Measurements from ENCODE around the gene BICD1.

DNA sequence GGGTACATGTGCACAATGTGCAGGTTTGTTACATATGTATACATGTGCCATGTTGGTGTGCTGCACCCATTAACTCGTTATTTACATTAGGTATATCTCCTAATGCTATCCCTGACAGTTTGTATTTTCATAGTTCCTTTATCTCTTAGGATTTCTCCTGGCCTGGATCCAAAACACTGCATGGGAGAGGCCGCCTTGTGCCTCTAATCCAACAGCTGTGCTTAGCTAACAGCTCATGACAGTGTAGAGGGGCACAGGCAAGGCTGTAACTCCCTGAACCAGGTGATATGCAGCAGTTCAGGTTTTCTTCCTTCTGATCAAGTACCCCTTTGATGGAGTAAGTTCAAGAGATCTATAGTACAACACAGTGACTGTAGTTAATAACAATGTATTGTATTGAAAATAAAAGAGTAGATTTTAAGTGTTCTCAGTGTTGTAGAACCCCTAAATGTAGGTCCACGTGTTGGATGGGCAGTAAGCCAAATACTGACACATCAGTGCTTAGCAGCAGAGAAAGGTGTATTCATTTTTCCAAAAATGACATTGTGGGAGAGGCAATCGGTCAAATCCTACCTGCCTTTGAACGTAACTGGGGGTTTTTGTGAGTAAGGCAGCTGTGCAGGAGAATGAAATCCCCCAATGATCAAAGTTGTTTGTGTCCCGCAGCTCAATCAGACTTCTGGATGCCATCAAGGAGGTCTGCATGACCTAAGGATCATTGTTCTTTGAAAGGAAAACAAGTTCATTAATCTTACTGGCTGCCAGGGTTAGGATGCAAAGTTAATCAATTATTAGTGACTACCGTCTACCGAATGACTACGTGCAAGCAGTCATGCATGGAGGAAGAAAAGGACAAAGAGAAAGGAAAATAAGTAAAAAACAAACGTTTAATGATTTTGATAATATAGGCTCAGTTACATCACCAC lies 203.4 kb downstream of the BICD1 start:
- TF ChIP-seq EZH2 (IDR thresholded peaks at IDR 0.05; ENCODE audit: borderline replicate concordance, low read depth, low read length, severe bottlenecking) (no peak), POLR2A (IDR thresholded peaks at IDR 0.05; ENCODE audit: low read depth, low read length) (no peak), POLR2AphosphoS5 (IDR thresholded peaks at IDR 0.05; ENCODE audit: insufficient read depth, low read depth, low read length) (no peak), MYC (IDR thresholded peaks at IDR 0.05; ENCODE audit: low read depth, low read length) (no peak), JUN (IDR thresholded peaks at IDR 0.05; ENCODE audit: borderline replicate concordance, insufficient read depth, insufficient read length, low read depth) (no peak), FOS (IDR thresholded peaks at IDR 0.05; ENCODE audit: borderline replicate concordance, insufficient read depth, low read length) (no peak), GATA2 (IDR thresholded peaks at IDR 0.05; ENCODE audit: insufficient read depth, insufficient read length, low read depth, low read length) (no peak)
- TF ChIP-seq, protein P1, sequence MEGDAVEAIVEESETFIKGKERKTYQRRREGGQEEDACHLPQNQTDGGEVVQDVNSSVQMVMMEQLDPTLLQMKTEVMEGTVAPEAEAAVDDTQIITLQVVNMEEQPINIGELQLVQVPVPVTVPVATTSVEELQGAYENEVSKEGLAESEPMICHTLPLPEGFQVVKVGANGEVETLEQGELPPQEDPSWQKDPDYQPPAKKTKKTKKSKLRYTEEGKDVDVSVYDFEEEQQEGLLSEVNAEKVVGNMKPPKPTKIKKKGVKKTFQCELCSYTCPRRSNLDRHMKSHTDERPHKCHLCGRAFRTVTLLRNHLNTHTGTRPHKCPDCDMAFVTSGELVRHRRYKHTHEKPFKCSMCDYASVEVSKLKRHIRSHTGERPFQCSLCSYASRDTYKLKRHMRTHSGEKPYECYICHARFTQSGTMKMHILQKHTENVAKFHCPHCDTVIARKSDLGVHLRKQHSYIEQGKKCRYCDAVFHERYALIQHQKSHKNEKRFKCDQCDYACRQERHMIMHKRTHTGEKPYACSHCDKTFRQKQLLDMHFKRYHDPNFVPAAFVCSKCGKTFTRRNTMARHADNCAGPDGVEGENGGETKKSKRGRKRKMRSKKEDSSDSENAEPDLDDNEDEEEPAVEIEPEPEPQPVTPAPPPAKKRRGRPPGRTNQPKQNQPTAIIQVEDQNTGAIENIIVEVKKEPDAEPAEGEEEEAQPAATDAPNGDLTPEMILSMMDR (IDR thresholded peaks at IDR 0.05; ENCODE audit: extremely low read depth in 1 of 2, insufficient read depth in 1 of 2, low read depth in 1 of 2, low read length in 2 of 2): no peak
- TF ChIP-seq, protein P2, sequence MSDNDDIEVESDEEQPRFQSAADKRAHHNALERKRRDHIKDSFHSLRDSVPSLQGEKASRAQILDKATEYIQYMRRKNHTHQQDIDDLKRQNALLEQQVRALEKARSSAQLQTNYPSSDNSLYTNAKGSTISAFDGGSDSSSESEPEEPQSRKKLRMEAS (IDR thresholded peaks at IDR 0.05; ENCODE audit: insufficient read depth, insufficient read length): no peak
